Measurements from ENCODE around the gene ERCC1. TPM values are rescaled to one million over a fixed set of nuclear protein-coding genes. Genes with fewer than 3 reads are reported as not detected.

Gene ERCC1
- total RNA-seq = 78.7 and 79.7 TPM in 2 replicates

DNA sequence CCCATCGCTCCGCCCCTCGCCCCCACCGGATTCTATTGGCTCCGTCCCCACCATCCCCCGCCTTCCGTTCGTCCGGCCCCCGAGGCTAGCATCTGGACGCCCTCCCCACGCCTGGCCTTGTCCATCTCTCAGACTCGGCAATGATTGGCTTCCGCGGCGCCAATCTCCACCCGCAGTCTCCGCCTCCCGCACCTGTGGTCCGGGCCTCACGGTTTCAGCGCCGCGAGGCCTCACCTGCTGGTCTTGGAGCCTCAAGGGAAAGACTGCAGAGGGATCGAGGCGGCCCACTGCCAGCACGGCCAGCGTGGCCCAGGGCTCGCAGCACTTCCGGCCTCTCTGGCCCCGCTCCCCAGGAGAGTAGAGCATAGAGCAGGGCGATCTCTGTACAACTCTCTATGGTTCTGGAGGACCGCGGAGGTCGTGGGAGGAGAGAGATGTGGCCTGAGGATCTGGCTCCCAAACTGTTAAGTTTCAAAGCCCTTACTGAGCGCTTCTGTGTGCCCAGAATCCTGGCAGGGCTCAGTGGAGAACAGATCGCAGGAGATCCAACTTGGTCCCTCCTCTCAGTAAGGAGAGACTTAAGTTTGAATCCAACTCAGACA lies at the start of gene ERCC1:
Gene ERCC1, minus strand, starts transcription at position 329 of the 602 bp plus-strand sequence. CDS start 543 bp downstream, outside the sequence.

DNA sequence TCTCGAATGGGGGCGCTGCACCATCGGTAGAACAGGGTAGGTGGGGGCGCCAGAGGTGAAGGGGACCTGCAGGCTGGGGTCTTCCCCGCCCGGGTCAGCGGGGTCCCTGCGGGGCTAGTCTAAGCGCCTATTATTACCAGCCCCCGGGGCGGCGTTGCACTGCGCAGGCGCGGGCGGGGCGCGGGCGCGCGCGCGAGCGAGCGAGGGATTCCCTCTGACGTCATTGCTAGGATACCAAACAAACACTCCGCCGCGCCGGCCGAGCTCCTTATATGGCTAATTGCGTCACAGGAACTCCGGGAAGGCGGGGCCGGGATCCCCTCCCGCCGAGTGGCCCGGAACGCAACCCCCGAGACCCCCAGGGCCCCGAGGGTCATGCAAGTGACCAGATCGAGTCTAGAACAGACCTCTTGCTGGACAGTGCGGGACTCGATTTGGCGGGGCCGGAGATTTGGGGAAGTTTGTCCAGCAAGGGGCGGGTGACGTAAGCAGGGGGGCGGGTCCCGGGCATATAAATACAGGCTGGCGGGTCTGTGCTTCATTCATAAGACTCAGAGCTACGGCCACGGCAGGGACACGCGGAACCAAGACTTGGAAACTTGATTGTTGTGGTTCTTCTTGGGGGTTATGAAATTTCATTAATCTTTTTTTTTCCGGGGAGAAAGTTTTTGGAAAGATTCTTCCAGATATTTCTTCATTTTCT lies 43.9 kb upstream of the ERCC1 start, which contains the start of gene FOSB:
Gene FOSB, plus strand, starts transcription at position 541 of the 703 bp plus-strand sequence. CDS start 591 bp downstream, outside the sequence.

DNA sequence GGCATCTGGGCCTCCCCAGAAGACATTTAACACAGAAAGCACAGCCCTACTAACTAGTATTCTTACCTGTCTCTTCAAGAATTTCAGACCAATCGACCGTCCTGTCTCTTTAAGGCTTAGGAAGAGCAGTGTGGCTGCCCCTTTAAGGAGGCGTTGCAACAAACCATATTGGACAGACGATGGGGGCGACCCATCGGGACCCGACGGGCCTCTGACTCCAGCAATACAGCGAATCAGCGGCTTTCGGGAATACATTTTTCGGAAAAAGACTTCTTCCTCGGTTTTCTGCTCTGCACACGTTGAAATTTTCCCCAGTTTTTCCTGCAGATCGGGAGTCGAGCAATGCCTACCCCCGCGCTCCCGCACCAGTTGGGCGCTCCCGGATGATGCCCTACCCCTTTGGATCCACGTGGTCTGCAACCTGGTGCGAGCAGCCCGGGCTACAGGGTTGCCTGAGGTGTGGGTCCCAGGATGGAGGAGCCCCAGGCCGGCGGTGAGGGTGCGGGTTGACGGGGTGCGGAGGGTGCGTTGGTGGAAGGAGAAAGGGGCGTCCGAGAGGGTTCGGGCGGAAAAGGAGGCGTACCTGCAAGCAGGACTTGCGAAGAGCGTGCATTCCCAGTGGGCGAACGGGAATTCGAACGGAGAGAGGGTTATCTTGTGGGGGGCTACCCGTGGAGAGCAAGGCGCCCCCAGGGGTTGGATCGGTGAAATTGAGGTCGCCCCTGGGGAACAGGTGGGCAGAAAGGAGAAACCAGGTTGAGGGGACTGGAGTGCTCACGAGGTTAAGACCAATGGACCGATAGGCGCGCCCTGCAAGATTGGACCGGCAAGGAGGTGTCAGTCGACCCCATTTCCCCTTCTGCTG lies 17.3 kb downstream of the ERCC1 start, which contains the start of gene POLR1G:
Gene POLR1G, plus strand, starts transcription at position 419 of the 865 bp plus-strand sequence. Its CDS starts 53 bp downstream, at position 472.

DNA sequence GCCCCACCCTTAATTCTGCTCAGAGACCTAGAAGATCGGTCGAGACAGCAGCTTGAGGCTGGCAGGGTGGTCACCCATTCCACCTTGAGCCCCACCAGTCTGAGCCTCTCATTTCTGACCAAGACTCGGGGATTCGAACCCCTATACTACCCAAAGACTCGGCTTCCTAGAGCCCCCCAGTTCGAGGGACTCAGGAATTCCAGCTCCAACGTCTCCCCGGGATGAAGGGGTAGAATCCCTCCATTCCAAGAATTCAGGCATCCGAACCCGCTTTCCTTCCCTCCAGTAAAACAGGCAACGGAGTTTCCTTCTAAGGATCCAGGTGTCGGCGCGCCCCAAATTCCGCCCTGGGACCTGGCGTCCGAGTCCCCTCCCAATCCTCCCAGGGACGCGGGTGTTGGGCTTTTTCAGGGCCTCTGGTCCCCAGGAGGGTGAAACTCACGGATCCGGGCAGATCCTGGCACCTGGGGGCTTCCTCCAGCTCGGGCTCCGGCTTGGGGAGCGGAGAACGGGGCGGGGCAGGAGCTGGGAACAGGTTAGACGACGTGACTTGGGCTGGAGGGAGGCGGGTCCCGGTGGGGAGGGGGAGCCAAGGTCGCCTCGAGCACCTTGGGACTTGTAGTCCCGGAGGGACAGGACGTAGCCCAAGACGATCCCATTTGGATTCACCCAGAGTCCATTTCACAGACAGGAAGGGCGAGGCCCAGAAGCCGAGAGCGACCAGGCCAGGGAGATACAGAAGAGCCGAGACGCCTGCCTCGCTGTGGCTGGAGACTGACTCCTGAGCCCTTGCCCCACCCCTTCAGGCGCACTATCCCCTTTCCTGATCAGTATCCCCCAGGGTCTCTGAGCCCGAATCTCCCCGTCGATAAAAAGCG lies 18.9 kb downstream of the ERCC1 start, which contains the start of gene PPP1R13L:
Gene PPP1R13L, minus strand, starts transcription at position 513 of the 878 bp plus-strand sequence. CDS start 6,751 bp downstream, outside the sequence.

DNA sequence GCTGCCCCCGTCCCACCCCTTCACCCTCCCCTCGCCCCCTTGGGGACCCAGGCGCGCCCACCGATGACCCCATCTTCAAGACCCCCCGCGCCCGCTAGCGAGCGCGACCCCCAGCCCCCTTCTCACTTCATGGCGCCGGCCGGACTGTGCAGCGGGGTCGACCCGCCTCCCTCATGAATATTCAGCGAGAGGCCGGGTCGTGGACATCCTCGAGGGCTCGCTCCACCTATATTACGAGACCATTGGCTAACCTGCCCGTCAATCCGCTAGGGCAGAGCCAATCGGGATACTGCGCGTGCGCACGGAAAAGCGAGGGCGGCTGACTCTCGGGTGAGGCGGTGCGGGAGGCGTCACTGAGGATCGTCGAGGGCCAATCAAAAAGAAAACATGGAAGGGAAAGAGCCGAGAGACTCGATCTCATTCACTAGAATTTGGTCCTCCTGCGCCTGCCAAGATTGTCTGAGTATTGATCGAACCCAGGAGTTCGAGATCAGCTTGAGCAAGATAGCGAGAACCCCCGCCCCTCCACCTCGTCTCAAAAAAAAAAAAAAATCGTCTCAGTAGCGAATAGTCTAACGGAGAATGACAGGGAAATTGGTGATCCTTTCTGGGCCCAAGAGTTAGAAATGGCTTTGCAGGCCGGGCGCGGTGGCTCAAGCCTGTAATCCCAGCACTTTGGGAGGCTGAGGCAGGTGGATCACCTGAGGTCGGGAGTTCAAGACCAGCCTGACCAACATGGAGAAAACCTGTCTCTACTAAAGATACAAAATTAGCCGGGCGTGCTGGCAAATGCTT lies 53.1 kb downstream of the ERCC1 start, which contains the start of gene ERCC2:
Gene ERCC2, minus strand, starts transcription at position 164 of the 795 bp plus-strand sequence. Its CDS starts 33 bp downstream, at position 131.

Other genes starting within 250 kb of the ERCC1 start
- gene TRAPPC6A, start 245.7 kb downstream of the ERCC1 start, total RNA-seq = 6.1 and 8.3 TPM in 2 replicates
- 8.9 and 13.1 TPM in 2 replicates for gene BLOC1S3, start 245.1 kb downstream of the ERCC1 start, total RNA-seq
- gene EXOC3L2, start 178.5 kb downstream of the ERCC1 start, total RNA-seq = 0.17 TPM in 1 of 2 replicates, not detected in the other
- 12.5 and 16.0 TPM in 2 replicates for gene MARK4, start 172.6 kb downstream of the ERCC1 start, total RNA-seq
- gene CKM, start 101.0 kb downstream of the ERCC1 start, total RNA-seq = not detected in 2 replicates
- under 0.01 TPM in 2 replicates for gene KLC3, start 83.2 kb downstream of the ERCC1 start, total RNA-seq
- 18.0 and 28.1 TPM in 2 replicates for gene ERCC2, start 53.3 kb downstream of the ERCC1 start, total RNA-seq
- gene PPP1R13L, start 18.8 kb downstream of the ERCC1 start, total RNA-seq = 1.5 and 2.2 TPM in 2 replicates
- gene POLR1G, start 17.3 kb downstream of the ERCC1 start, total RNA-seq = 2.9 and 4.3 TPM in 2 replicates
- 0.73 and 3.3 TPM in 2 replicates for gene FOSB, start 44.1 kb upstream of the ERCC1 start, total RNA-seq
- 12.9 and 14.0 TPM in 2 replicates for gene RTN2, start 73.1 kb upstream of the ERCC1 start, total RNA-seq
- gene PPM1N, start 74.5 kb upstream of the ERCC1 start, total RNA-seq = 3.3 and 4.1 TPM in 2 replicates
- gene VASP, start 83.6 kb upstream of the ERCC1 start, total RNA-seq = 58.6 and 60.5 TPM in 2 replicates
- 5.5 and 6.5 TPM in 2 replicates for gene OPA3, start 160.9 kb upstream of the ERCC1 start, total RNA-seq
- 0.17 and 0.73 TPM in 2 replicates for gene GPR4, start 178.3 kb upstream of the ERCC1 start, total RNA-seq
- gene EML2, start 215.5 kb upstream of the ERCC1 start, total RNA-seq = 38.3 and 63.5 TPM in 2 replicates
- 0.29 TPM in 1 of 2 replicates, not detected in the other for gene GIPR, start 244.3 kb upstream of the ERCC1 start, total RNA-seq